Keratinocyte (primary cell): ENCODE results near the gene BRF1. TPM values are rescaled to one million over a fixed set of nuclear protein-coding genes. Genes with fewer than 3 reads are reported as not detected.

Experiments used
- DNase-seq: peaks from one replicate; pipeline ENCODE4 v3.0.0-alpha.2; 2011; ENCODE audit warnings: low read depth, missing footprints, low spot score
- FAIRE-seq: peaks from 2 replicates; lab custom pipeline; 2011; peaks lifted over from hg19 to GRCh38; lab: Jason Lieb, UNC
- H2AFZ ChIP-seq: 2 replicates; pipeline ENCODE4 v1.6.0; 2012; ENCODE audit warnings: low read length, control low read depth, inconsistent platforms; ENCODE audit not compliant: control insufficient read depth
- H3K27ac ChIP-seq: 2 replicates; pipeline ENCODE4 v1.5.1; 2011; ENCODE audit warnings: low read length; ENCODE audit not compliant: control insufficient read depth, insufficient read depth
- H3K27me3 ChIP-seq: 3 replicates; pipeline ENCODE4 v1.6.0; 2011; ENCODE audit warnings: low read length; ENCODE audit not compliant: control insufficient read depth, insufficient read depth; ENCODE audit errors: extremely low read depth
- H3K36me3 ChIP-seq, 2 experiments: 2 replicates in 1 of 2; 3 replicates in 1 of 2; pipeline ENCODE4 v1.5.1; 2011; ENCODE audit warnings: low read length in 2 of 2, mild to moderate bottlenecking in 1 of 2; ENCODE audit not compliant: control insufficient read depth in 2 of 2, insufficient read depth in 2 of 2; ENCODE audit errors: extremely low read depth in 1 of 2
- H3K4me1 ChIP-seq: 3 replicates; pipeline ENCODE4 v1.5.1; 2011; ENCODE audit warnings: low read length; ENCODE audit not compliant: control insufficient read depth, insufficient read depth; ENCODE audit errors: extremely low read depth
- H3K4me2 ChIP-seq: 3 replicates; pipeline ENCODE4 v1.6.0; 2011; ENCODE audit warnings: low read depth, low read length; ENCODE audit not compliant: control insufficient read depth, insufficient read depth; ENCODE audit errors: extremely low read depth
- H3K4me3 ChIP-seq, 3 experiments: fragments of 200-600 bp in 1 of 3; sonication (generic) in 1 of 3; 2 replicates in 2 of 3; 3 replicates in 1 of 3; pipeline ENCODE4 v1.5.1; 2011 to 2016; ENCODE audit warnings: low read length in 3 of 3, mild to moderate bottlenecking in 3 of 3, control low read depth in 2 of 3, inconsistent platforms in 1 of 3, low read depth in 1 of 3, mixed read lengths in 1 of 3, mixed run types in 1 of 3, moderate library complexity in 1 of 3; ENCODE audit not compliant: control insufficient read depth in 2 of 3, insufficient read depth in 2 of 3; ENCODE audit errors: extremely low read depth in 1 of 3
- H3K79me2 ChIP-seq: 2 replicates; pipeline ENCODE4 v1.6.0; 2012; ENCODE audit warnings: low read length; ENCODE audit not compliant: control insufficient read depth, insufficient read depth
- H3K9ac ChIP-seq: 3 replicates; pipeline ENCODE4 v1.6.0; 2011; ENCODE audit warnings: low read length; ENCODE audit not compliant: control insufficient read depth, insufficient read depth; ENCODE audit errors: extremely low read depth
- H3K9me1 ChIP-seq: 3 replicates; pipeline ENCODE4 v1.6.0; 2011; ENCODE audit warnings: low read length; ENCODE audit not compliant: control insufficient read depth, insufficient read depth; ENCODE audit errors: extremely low read depth
- H3K9me3 ChIP-seq: 2 replicates; pipeline ENCODE4 v1.5.1; 2012; ENCODE audit warnings: low read depth, low read length; ENCODE audit not compliant: control insufficient read depth
- H4K20me1 ChIP-seq: 3 replicates; pipeline ENCODE4 v1.6.0; 2011; ENCODE audit warnings: low read length; ENCODE audit not compliant: control insufficient read depth, insufficient read depth; ENCODE audit errors: extremely low read depth
- EZH2 ChIP-seq: IDR thresholded peaks from one replicate; pipeline ENCODE4 v1.6.1; 2012; ENCODE audit warnings: inconsistent platforms, mild to moderate bottlenecking, low read length, moderate library complexity
- dilution Hi-C: fragments of 300-500 bp; cut with MboI; formaldehyde crosslinking; loops from one replicate; pipeline ENCODE4 v1.7.0; 2020; ENCODE audit warnings: low sequenced_read_pairs; ENCODE audit not compliant: extremely low pct_ligation_motif_present
- polyA plus RNA-seq, 5 experiments: library from polyadenylated mRNA; depleted of rRNA in 3 of 5; stranded (reverse) in 3 of 5; stranded (forward) in 1 of 5; unstranded in 1 of 5; fragments of >200 nt; gene quantifications; 1 replicate in 1 of 5; 2 replicates in 3 of 5; 3 replicates in 1 of 5; pipeline versions ENCODE4 v1.2.1 to v1.2.3, GENCODE V29; 2011 to 2012; ENCODE audit warnings: missing spikeins in 2 of 5, low read depth in 1 of 5, low replicate concordance in 1 of 5
- TF ChIP-seq, protein P1 (sequence below), 3 experiments: IDR thresholded peaks in 1 of 3; conservative IDR thresholded peaks in 1 of 3; optimal IDR thresholded peaks in 1 of 3; 2 replicates in 2 of 3; 3 replicates in 1 of 3; pipeline versions ENCODE3 to v1.5.1; 2011; ENCODE audit warnings: low read length in 3 of 3, mild to moderate bottlenecking in 3 of 3, moderate library complexity in 2 of 3, control low read depth in 1 of 3, inconsistent platforms in 1 of 3; ENCODE audit not compliant: insufficient read depth in 2 of 3; ENCODE audit errors: extremely low read depth in 1 of 3

The BRF1 gene
- polyA plus RNA-seq, 1 donor (not counting 4 experiments of a cell fraction or from before 2014, with no cell fraction given): 6.5 TPM

DNA sequence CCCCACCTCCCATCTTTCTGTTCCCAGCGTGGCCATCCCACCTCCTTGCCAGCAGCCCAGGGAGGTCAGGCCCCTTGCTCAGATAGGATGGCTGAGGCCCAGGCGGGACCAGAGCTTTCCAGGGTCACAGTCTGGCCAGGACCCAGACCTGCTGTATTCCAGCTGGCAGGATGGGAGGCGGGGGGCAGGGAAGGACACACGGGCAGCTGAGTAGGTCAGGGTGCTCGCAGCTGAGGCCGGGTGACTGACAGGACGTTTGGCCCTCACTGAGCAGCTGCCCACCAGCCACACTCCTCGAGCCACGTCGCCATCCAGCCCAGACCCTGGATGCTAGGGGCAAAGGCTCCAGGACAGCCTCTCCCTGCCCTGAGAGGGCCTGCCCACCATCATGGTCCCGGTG is 123.7 kb downstream of the BRF1 start:
- TF ChIP-seq, protein P1, sequence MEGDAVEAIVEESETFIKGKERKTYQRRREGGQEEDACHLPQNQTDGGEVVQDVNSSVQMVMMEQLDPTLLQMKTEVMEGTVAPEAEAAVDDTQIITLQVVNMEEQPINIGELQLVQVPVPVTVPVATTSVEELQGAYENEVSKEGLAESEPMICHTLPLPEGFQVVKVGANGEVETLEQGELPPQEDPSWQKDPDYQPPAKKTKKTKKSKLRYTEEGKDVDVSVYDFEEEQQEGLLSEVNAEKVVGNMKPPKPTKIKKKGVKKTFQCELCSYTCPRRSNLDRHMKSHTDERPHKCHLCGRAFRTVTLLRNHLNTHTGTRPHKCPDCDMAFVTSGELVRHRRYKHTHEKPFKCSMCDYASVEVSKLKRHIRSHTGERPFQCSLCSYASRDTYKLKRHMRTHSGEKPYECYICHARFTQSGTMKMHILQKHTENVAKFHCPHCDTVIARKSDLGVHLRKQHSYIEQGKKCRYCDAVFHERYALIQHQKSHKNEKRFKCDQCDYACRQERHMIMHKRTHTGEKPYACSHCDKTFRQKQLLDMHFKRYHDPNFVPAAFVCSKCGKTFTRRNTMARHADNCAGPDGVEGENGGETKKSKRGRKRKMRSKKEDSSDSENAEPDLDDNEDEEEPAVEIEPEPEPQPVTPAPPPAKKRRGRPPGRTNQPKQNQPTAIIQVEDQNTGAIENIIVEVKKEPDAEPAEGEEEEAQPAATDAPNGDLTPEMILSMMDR (optimal IDR thresholded peaks at IDR 0.05 in 1 of 3, IDR thresholded peaks at IDR 0.05 in 1 of 3, conservative IDR thresholded peaks at IDR 0.05 in 1 of 3; ENCODE audit: extremely low read depth in 1 of 3, insufficient read depth in 2 of 3, low read length in 3 of 3): no peak
- TF ChIP-seq EZH2: no peak
- no peak overlapping the region for H3K4me2 ChIP-seq
- no peaks in the 10 kb centered on the region for H3K27me3 ChIP-seq
- H3K4me3 ChIP-seq: no peak overlapping the region
- H4K20me1 ChIP-seq: no peaks in the 10 kb centered on the region
- FAIRE-seq (no peak), DNase-seq (no peak)
- no peaks in the 10 kb centered on the region for H3K79me2 ChIP-seq
- H3K9ac ChIP-seq: no peak overlapping the region
- H3K9me1 ChIP-seq: no peaks in the 10 kb centered on the region
- dilution Hi-C loops: no loop called here
- H3K27ac ChIP-seq: no peak overlapping the region
- H2AFZ ChIP-seq: no peak overlapping the region
- no peaks in the 10 kb centered on the region for H3K9me3 ChIP-seq
- no peaks in the 10 kb centered on the region for H3K36me3 ChIP-seq
- H3K4me1 ChIP-seq: peaks cover 29% of the 10 kb centered on the region

DNA sequence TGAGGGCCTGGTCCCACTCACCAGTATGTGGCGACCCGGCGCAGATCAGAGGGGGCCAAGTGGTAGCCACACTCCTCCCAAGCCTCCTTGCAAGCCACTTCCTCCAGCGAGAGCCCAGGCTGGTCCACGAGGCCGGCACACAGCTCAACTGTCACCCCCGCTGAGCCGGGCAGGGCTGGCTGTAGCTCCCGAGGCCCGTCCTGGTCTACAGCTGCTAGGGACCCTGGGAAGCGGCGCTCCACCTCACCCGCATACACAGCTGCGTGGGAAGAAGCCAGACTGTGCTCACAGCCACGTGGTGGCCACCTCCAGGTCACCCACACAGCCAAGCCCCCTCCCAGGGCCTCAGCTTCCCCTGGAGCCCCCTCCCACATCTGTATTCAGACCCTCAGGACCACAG is 124.3 kb downstream of the BRF1 start:
- FAIRE-seq (no peak), DNase-seq (no peak)
- no peaks in the 10 kb centered on the region for H3K27me3 ChIP-seq
- no peaks in the 10 kb centered on the region for H3K79me2 ChIP-seq
- H3K9me3 ChIP-seq: no peaks in the 10 kb centered on the region
- H4K20me1 ChIP-seq: no peaks in the 10 kb centered on the region
- H3K9ac ChIP-seq: no peak overlapping the region
- H3K36me3 ChIP-seq: no peaks in the 10 kb centered on the region
- no peak overlapping the region for H3K4me2 ChIP-seq
- H3K27ac ChIP-seq: no peak overlapping the region
- no peak for TF ChIP-seq EZH2
- TF ChIP-seq, protein P1 (optimal IDR thresholded peaks at IDR 0.05 in 1 of 3, IDR thresholded peaks at IDR 0.05 in 1 of 3, conservative IDR thresholded peaks at IDR 0.05 in 1 of 3; ENCODE audit: extremely low read depth in 1 of 3, insufficient read depth in 2 of 3, low read length in 3 of 3): no peak
- dilution Hi-C loops: no loop called here
- H3K9me1 ChIP-seq: no peaks in the 10 kb centered on the region
- H3K4me1 ChIP-seq: peaks cover 25% of the 10 kb centered on the region
- H2AFZ ChIP-seq: no peak overlapping the region
- no peak overlapping the region for H3K4me3 ChIP-seq
